ENCODE measurements around the gene VAMP7.

Gene VAMP7

GRCh38 chrX:155876704-155877103 is 4.4 kb upstream of the VAMP7 start:
- TF ChIP-seq, protein P1, sequence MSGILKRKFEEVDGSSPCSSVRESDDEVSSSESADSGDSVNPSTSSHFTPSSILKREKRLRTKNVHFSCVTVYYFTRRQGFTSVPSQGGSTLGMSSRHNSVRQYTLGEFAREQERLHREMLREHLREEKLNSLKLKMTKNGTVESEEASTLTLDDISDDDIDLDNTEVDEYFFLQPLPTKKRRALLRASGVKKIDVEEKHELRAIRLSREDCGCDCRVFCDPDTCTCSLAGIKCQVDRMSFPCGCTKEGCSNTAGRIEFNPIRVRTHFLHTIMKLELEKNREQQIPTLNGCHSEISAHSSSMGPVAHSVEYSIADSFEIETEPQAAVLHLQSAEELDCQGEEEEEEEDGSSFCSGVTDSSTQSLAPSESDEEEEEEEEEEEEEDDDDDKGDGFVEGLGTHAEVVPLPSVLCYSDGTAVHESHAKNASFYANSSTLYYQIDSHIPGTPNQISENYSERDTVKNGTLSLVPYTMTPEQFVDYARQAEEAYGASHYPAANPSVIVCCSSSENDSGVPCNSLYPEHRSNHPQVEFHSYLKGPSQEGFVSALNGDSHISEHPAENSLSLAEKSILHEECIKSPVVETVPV (CRISPR knock-in tag; IDR thresholded peaks at IDR 0.05): no peak
- no peak for TF ChIP-seq ZNF8 (CRISPR knock-in tag; IDR thresholded peaks at IDR 0.05)
- TF ChIP-seq, protein P2, sequence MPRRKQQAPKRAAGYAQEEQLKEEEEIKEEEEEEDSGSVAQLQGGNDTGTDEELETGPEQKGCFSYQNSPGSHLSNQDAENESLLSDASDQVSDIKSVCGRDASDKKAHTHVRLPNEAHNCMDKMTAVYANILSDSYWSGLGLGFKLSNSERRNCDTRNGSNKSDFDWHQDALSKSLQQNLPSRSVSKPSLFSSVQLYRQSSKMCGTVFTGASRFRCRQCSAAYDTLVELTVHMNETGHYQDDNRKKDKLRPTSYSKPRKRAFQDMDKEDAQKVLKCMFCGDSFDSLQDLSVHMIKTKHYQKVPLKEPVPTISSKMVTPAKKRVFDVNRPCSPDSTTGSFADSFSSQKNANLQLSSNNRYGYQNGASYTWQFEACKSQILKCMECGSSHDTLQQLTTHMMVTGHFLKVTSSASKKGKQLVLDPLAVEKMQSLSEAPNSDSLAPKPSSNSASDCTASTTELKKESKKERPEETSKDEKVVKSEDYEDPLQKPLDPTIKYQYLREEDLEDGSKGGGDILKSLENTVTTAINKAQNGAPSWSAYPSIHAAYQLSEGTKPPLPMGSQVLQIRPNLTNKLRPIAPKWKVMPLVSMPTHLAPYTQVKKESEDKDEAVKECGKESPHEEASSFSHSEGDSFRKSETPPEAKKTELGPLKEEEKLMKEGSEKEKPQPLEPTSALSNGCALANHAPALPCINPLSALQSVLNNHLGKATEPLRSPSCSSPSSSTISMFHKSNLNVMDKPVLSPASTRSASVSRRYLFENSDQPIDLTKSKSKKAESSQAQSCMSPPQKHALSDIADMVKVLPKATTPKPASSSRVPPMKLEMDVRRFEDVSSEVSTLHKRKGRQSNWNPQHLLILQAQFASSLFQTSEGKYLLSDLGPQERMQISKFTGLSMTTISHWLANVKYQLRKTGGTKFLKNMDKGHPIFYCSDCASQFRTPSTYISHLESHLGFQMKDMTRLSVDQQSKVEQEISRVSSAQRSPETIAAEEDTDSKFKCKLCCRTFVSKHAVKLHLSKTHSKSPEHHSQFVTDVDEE (CRISPR knock-in tag; IDR thresholded peaks at IDR 0.05): no peak
- TF ChIP-seq ISL1 (CRISPR knock-in tag; IDR thresholded peaks at IDR 0.05): no peak
- no peak for TF ChIP-seq CREB5 (CRISPR knock-in tag; IDR thresholded peaks at IDR 0.05; ENCODE audit: low read depth)
- TF ChIP-seq, protein P3, sequence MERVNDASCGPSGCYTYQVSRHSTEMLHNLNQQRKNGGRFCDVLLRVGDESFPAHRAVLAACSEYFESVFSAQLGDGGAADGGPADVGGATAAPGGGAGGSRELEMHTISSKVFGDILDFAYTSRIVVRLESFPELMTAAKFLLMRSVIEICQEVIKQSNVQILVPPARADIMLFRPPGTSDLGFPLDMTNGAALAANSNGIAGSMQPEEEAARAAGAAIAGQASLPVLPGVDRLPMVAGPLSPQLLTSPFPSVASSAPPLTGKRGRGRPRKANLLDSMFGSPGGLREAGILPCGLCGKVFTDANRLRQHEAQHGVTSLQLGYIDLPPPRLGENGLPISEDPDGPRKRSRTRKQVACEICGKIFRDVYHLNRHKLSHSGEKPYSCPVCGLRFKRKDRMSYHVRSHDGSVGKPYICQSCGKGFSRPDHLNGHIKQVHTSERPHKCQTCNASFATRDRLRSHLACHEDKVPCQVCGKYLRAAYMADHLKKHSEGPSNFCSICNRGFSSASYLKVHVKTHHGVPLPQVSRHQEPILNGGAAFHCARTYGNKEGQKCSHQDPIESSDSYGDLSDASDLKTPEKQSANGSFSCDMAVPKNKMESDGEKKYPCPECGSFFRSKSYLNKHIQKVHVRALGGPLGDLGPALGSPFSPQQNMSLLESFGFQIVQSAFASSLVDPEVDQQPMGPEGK (CRISPR knock-in tag; IDR thresholded peaks at IDR 0.05; ENCODE audit: borderline replicate concordance): no peak
- TF ChIP-seq CSDC2 (CRISPR knock-in tag; IDR thresholded peaks at IDR 0.05): no peak
- TF ChIP-seq ARNTL (CRISPR knock-in tag; IDR thresholded peaks at IDR 0.05; ENCODE audit: borderline replicate concordance, low read depth): no peak
- no peak for TF ChIP-seq PPARA (CRISPR knock-in tag; IDR thresholded peaks at IDR 0.05; ENCODE audit: borderline replicate concordance)
- no peak for TF ChIP-seq ESRRG (CRISPR knock-in tag; IDR thresholded peaks at IDR 0.05)
- TF ChIP-seq, protein P4, sequence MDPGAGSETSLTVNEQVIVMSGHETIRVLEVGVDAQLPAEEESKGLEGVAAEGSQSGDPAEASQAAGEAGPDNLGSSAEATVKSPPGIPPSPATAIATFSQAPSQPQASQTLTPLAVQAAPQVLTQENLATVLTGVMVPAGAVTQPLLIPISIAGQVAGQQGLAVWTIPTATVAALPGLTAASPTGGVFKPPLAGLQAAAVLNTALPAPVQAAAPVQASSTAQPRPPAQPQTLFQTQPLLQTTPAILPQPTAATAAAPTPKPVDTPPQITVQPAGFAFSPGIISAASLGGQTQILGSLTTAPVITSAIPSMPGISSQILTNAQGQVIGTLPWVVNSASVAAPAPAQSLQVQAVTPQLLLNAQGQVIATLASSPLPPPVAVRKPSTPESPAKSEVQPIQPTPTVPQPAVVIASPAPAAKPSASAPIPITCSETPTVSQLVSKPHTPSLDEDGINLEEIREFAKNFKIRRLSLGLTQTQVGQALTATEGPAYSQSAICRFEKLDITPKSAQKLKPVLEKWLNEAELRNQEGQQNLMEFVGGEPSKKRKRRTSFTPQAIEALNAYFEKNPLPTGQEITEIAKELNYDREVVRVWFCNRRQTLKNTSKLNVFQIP (CRISPR knock-in tag; IDR thresholded peaks at IDR 0.05; ENCODE audit: borderline replicate concordance, low read depth): no peak
- no peak for TF ChIP-seq TOX (CRISPR knock-in tag; IDR thresholded peaks at IDR 0.05; ENCODE audit: borderline replicate concordance)
- TF ChIP-seq ZNF565 (CRISPR knock-in tag; conservative IDR thresholded peaks at IDR 0.05; ENCODE audit: low read depth): no peak
- no peak for TF ChIP-seq OSR1 (CRISPR knock-in tag; IDR thresholded peaks at IDR 0.05)
- no peak for TF ChIP-seq RARB (CRISPR knock-in tag; IDR thresholded peaks at IDR 0.05)
- no peak for TF ChIP-seq ZFP3 (CRISPR knock-in tag; IDR thresholded peaks at IDR 0.05)
- no peak for TF ChIP-seq BACH2 (CRISPR knock-in tag; IDR thresholded peaks at IDR 0.05; ENCODE audit: borderline replicate concordance)
- no peak for TF ChIP-seq GLIS3 (CRISPR knock-in tag; IDR thresholded peaks at IDR 0.05)
- no peak for ATAC-seq

- no peak for TF ChIP-seq ZNF565 (CRISPR knock-in tag; conservative IDR thresholded peaks at IDR 0.05; ENCODE audit: low read depth)
- TF ChIP-seq SNAI2 (CRISPR knock-in tag; IDR thresholded peaks at IDR 0.05): no peak
- TF ChIP-seq TOX (CRISPR knock-in tag; IDR thresholded peaks at IDR 0.05; ENCODE audit: borderline replicate concordance): no peak
- TF ChIP-seq, protein P1 (CRISPR knock-in tag; IDR thresholded peaks at IDR 0.05): no peak
- TF ChIP-seq, protein P4 (CRISPR knock-in tag; IDR thresholded peaks at IDR 0.05; ENCODE audit: borderline replicate concordance, low read depth): no peak
- no peak for TF ChIP-seq GLIS3 (CRISPR knock-in tag; IDR thresholded peaks at IDR 0.05)
- TF ChIP-seq, protein P2 (CRISPR knock-in tag; IDR thresholded peaks at IDR 0.05): no peak
- TF ChIP-seq ESRRG (CRISPR knock-in tag; IDR thresholded peaks at IDR 0.05): no peak
- TF ChIP-seq ZNF8 (CRISPR knock-in tag; IDR thresholded peaks at IDR 0.05): no peak
- no peak for TF ChIP-seq ZFP30 (CRISPR knock-in tag; IDR thresholded peaks at IDR 0.05)
- ATAC-seq: no peak
These were observed 3.9 kb upstream of the VAMP7 start for GRCh38 chrX:155877288-155877687.

Data from SK-N-SH treated with all-trans-retinoic acid at 6 μM for 48 hours (cell line).